Mesendoderm (in vitro differentiated cells): Measurements from ENCODE around the gene ZNF398.

Experiments
- DNase-seq: peaks from one replicate; pipeline ENCODE4 v3.0.0; 2013
- H2AK5ac ChIP-seq: 2 replicates; pipeline ENCODE4 v1.6.1; 2013; ENCODE audit warnings: low read length, inconsistent platforms
- H2BK120ac ChIP-seq: 2 replicates; pipeline ENCODE4 v1.6.1; 2013; ENCODE audit warnings: low read depth, mild to moderate bottlenecking, low read length, moderate library complexity, mixed read lengths
- H2BK15ac ChIP-seq: replicated peaks from 2 replicates; pipeline ENCODE4 v1.6.1; 2013; ENCODE audit warnings: low read depth, mild to moderate bottlenecking, moderate library complexity
- H2BK5ac ChIP-seq: 2 replicates; pipeline ENCODE4 v1.6.1; 2013; ENCODE audit warnings: low read length, inconsistent platforms
- H3K18ac ChIP-seq: 2 replicates; pipeline ENCODE4 v1.6.1; 2013; ENCODE audit warnings: mild to moderate bottlenecking, low read length, mixed read lengths
- H3K23ac ChIP-seq: one replicate; pipeline ENCODE4 v1.6.1; 2013; ENCODE audit warnings: low read length
- H3K27ac ChIP-seq: 2 replicates; pipeline ENCODE4 v1.5.1; 2013; ENCODE audit warnings: low read depth, mild to moderate bottlenecking, inconsistent platforms, low read length, moderate library complexity
- H3K27me3 ChIP-seq: 2 replicates; pipeline ENCODE4 v1.6.1; 2013; ENCODE audit warnings: low read length, control low read depth, mild to moderate bottlenecking, inconsistent platforms; ENCODE audit not compliant: insufficient read depth, poor library complexity
- H3K36me3 ChIP-seq: 2 replicates; pipeline ENCODE4 v1.6.1; 2013; ENCODE audit warnings: low read length, inconsistent platforms; ENCODE audit not compliant: control insufficient read depth, insufficient read depth
- H3K4ac ChIP-seq: one replicate; pipeline ENCODE4 v1.6.1; 2013; ENCODE audit warnings: low read depth, mild to moderate bottlenecking, low read length, moderate library complexity
- H3K4me1 ChIP-seq: 2 replicates; pipeline ENCODE4 v1.6.1; 2013; ENCODE audit warnings: low read depth, low read length, inconsistent platforms; ENCODE audit not compliant: control insufficient read depth
- H3K4me2 ChIP-seq: 2 replicates; pipeline ENCODE4 v1.6.1; 2013; ENCODE audit warnings: low read length
- H3K4me3 ChIP-seq: 2 replicates; pipeline ENCODE4 v1.5.1; 2013; ENCODE audit warnings: mild to moderate bottlenecking, low read length
- H3K56ac ChIP-seq: one replicate; pipeline ENCODE4 v1.6.1; 2013; ENCODE audit warnings: low read length
- H3K79me1 ChIP-seq: 2 replicates; pipeline ENCODE4 v1.6.1; 2013; ENCODE audit warnings: low read length, inconsistent platforms
- H3K79me2 ChIP-seq: 2 replicates; pipeline ENCODE4 v1.6.1; 2013; ENCODE audit warnings: mild to moderate bottlenecking, low read length; ENCODE audit not compliant: control insufficient read depth, insufficient read depth
- H3K9ac ChIP-seq: 2 replicates; pipeline ENCODE4 v1.6.1; 2013; ENCODE audit warnings: low read length, inconsistent platforms
- H4K5ac ChIP-seq: one replicate; pipeline ENCODE4 v1.6.1; 2013; ENCODE audit warnings: low read length
- H4K8ac ChIP-seq: one replicate; pipeline ENCODE4 v1.6.1; 2013; ENCODE audit warnings: low read depth, mild to moderate bottlenecking, control low read depth, low read length, moderate library complexity
- WGBS: extraction: QIAGEN DNeasy Blood & Tissue Kit; methylation state at CpG from one replicate; pipeline ENCODE4 v1.1.7; 2013; ENCODE audit warnings: low lambda C conversion rate, missing lambda C conversion rate; ENCODE audit not compliant: insufficient coverage; ENCODE audit errors: extremely low coverage; 5-methylcytosine and 5-hydroxymethylcytosine counted together

The ZNF398 gene

DNA sequence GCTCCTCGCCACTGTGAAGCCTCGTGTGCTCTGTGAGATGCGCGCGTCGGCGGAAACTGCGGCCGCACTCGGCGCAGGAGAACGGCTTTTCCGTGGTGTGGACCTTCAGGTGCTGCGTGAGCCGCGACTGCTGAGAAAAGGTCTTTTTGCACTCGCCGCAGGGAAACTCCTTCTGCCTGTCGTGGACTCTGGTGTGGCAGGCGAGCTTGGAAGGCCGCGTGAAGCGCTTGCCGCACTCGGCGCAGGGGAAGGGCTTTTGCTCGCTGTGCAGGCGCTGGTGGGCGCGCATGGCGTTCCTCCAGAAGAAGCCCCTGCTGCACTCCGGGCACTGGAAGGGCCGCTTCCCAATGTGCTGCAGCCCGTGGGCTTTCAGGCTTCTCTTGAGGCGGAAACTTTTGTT, 43.0 kb upstream of the ZNF398 start:
- no peak overlapping the region for H4K8ac ChIP-seq

DNA sequence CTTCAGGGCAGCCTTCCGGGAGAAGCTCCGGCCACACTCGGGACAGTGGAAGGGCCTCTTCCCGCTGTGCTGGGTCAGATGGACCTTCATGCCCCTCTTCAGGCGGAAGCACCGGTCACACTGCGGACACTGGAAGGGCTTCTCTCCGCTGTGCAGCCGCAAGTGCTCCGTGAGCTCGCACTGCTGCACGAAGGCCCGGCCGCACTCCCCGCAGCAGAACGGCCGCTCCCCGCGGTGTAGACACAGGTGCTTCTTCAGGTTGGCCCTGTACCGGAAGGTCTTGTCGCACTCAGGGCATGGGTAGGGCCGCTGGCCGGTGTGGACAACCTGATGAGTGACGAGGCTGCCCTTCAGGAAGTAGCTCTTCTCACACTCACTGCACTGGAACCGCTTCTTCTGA, 42.5 kb upstream of the ZNF398 start:
- H3K23ac ChIP-seq, result no peak overlapping the region
- H3K4ac ChIP-seq, result no peak overlapping the region
- no peak overlapping the region for H2BK120ac ChIP-seq
- H3K4me1 ChIP-seq, result no peaks in the 10 kb centered on the region
- H2BK15ac ChIP-seq, result no peak overlapping the region
- H3K36me3 ChIP-seq, result no peaks in the 10 kb centered on the region
- no peaks in the 10 kb centered on the region for H3K27me3 ChIP-seq
- no peak overlapping the region for H3K18ac ChIP-seq
- no CpG with 5 or more reads among the region's 25 CpGs for WGBS
- H3K79me1 ChIP-seq, result no peaks in the 10 kb centered on the region
- DNase-seq, result no peak
- H2AK5ac ChIP-seq, result no peak overlapping the region
- no peak overlapping the region for H4K8ac ChIP-seq
- no peaks in the 10 kb centered on the region for H3K79me2 ChIP-seq
- H3K4me3 ChIP-seq, result no peak overlapping the region
- no peak overlapping the region for H3K56ac ChIP-seq
- no peak overlapping the region for H3K27ac ChIP-seq
- H2BK5ac ChIP-seq, result no peak overlapping the region
- H3K4me2 ChIP-seq, result no peak overlapping the region
- H3K9ac ChIP-seq, result no peak overlapping the region
- no peak overlapping the region for H4K5ac ChIP-seq

More for the DNA sequence above, 43.0 kb upstream of the ZNF398 start:
- no peak overlapping the region for H2BK120ac ChIP-seq
- no peak overlapping the region for H3K27ac ChIP-seq
- no peaks in the 10 kb centered on the region for H3K79me2 ChIP-seq
- no peak overlapping the region for H4K5ac ChIP-seq
- no peak overlapping the region for H2BK5ac ChIP-seq
- WGBS, result no CpG with 5 or more reads among the region's 35 CpGs
- no peak overlapping the region for H3K4ac ChIP-seq
- H3K4me2 ChIP-seq, result no peak overlapping the region
- H2BK15ac ChIP-seq, result no peak overlapping the region
- no peak overlapping the region for H3K9ac ChIP-seq
- H3K4me1 ChIP-seq, result no peaks in the 10 kb centered on the region
- no peak overlapping the region for H3K56ac ChIP-seq
- no peak overlapping the region for H2AK5ac ChIP-seq
- H3K79me1 ChIP-seq, result no peaks in the 10 kb centered on the region
- H3K23ac ChIP-seq, result no peak overlapping the region
- no peaks in the 10 kb centered on the region for H3K27me3 ChIP-seq
- H3K4me3 ChIP-seq, result no peak overlapping the region
- no peaks in the 10 kb centered on the region for H3K36me3 ChIP-seq
- no peak overlapping the region for H3K18ac ChIP-seq
- DNase-seq, result no peak

DNA sequence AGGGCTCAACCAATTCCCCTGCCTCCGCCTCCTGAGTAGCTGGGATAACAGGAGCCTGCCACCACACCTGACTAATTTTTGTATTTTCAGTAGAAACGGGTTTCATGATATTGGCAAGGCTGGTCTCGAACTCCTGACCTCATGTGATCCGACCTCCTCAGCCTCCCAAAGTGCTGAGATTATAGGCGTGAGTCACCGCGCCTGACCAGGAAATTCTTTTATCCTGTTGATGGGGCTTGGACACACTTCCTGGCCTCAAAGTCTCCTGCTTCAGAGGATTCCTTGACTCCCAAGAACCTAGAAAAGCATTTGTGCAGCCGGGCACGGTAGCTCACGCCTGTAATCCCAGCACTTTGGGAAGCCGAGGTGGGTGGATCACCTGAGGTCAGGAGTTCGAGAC, 37.3 kb upstream of the ZNF398 start:
- H4K5ac ChIP-seq, result no peak overlapping the region
- H3K56ac ChIP-seq, result no peak overlapping the region
- H3K27me3 ChIP-seq, result no peaks in the 10 kb centered on the region
- H3K27ac ChIP-seq, result no peak overlapping the region
- H2BK5ac ChIP-seq, result no peak overlapping the region
- H3K4me3 ChIP-seq, result no peak overlapping the region
- DNase-seq, result no peak
- H3K36me3 ChIP-seq, result no peaks in the 10 kb centered on the region
- no peaks in the 10 kb centered on the region for H3K4me1 ChIP-seq
- no peak overlapping the region for H3K4me2 ChIP-seq
- no peak overlapping the region for H3K9ac ChIP-seq
- WGBS, result no CpG with 5 or more reads among the region's 12 CpGs
- no peak overlapping the region for H3K4ac ChIP-seq
- no peaks in the 10 kb centered on the region for H3K79me1 ChIP-seq
- no peak overlapping the region for H3K23ac ChIP-seq
- H2AK5ac ChIP-seq, result no peak overlapping the region
- H2BK15ac ChIP-seq, result no peak overlapping the region
- H3K79me2 ChIP-seq, result no peaks in the 10 kb centered on the region
- no peak overlapping the region for H2BK120ac ChIP-seq
- no peak overlapping the region for H3K18ac ChIP-seq
- H4K8ac ChIP-seq, result no peak overlapping the region

DNA sequence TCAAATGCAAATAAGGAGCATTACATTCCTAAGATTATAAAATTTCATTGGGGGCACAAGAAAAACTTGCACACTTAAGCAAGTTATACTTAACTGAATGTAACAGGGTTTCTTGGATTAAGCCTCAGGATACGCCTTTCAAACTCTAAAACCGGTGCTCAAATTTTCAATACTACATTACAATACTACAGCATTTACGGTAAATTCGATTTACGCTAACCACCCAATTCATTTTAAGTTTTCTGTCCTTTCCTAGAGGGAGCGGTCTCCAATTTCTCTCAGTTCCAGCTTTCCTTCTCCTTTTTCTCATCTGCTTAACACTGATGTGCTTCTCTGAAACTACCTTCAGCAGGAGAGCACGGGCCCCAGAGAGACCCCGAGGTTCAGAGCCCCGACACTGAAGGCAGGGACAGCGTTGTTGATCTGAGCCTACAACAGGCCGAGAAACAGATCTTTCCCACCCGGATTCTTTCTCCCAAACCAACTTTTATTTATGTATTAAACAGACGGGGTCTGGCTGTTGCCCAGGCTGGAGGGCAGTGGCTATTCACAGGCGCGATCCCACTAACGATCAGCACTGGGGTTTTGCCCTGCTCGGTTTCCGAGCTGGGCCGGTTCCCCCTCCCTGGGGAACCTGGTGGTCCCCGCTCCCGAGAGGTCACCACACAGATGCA, 21.9 kb upstream of the ZNF398 start:
- Histone ChIP-seq H4K8ac (no peak overlapping the region), H3K36me3 (no peaks in the 10 kb centered on the region), H3K4me2 (peak overlapping the region; percentile 23), H2BK120ac (no peak overlapping the region), H2BK5ac (no peak overlapping the region), H3K27me3 (no peaks in the 10 kb centered on the region), H3K23ac (peak overlapping the region; percentile 94), H3K79me1 (no peaks in the 10 kb centered on the region), H3K4ac (peak overlapping the region; percentile 41), H3K79me2 (peaks cover 10% of the 10 kb centered on the region), H2BK15ac (no peak overlapping the region), H3K4me1 (no peaks in the 10 kb centered on the region), H4K5ac (no peak overlapping the region), H3K56ac (peak overlapping the region; percentile 99), H3K4me3 (peak overlapping the region; percentile 95), H3K27ac (peak overlapping the region; percentile 83), H2AK5ac (no peak overlapping the region), H3K9ac (peak overlapping the region; percentile 99), H3K18ac (peak overlapping the region; percentile 89)
- 100% methylated on average over 4 of the region's 21 CpGs for WGBS
- peak; percentile 52 for DNase-seq

DNA sequence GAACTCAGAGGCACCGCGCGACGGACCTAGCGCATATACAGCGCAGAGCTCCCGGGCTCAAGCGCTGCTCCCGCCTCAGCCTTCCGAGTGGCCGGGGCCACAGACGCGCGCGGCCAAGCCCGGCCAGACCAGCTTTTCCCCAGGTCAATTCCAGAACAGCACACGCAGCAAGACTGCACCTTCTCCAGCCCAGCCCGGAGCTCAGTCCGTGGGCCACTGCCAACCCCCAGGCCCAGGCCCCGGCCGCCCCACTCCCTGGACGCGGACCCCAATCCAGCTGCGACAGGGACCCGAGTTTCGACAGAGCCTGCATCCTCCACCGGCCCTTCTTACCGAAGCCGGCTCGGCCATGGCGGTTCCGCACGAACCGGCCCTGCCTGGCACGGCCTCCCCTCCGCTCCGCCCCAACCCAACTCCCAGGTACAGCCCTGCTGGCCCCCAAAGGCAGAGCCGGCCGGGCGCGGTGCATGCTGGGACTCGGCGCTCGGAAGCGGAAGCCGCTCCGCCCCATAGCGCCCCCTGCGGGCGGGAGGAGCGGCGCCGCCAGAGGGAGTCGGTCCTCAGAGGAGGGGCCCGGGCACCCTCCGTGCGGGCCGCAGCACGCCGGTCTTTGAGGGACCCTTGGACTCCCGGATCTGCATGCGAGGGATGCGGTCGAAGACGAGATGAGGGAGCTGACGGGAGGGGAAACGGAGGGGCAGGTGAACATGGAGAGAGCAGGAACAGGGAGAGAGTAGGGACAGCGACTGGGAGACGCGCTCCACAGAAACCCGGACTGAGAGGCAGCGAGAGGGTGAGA, 21.2 kb upstream of the ZNF398 start, which contains the start of gene ZNF425:
Gene ZNF425 (minus strand): TSS at position 462 of the 799 bp plus-strand sequence. CDS start 111 bp downstream, at position 351.
- no peaks in the 10 kb centered on the region for H3K27me3 ChIP-seq
- H2BK5ac ChIP-seq, result peak within 1 kb of the TSS; percentile 76
- peak within 1 kb of the TSS; percentile 95 for H3K4ac ChIP-seq
- H4K8ac ChIP-seq, result no peak within 1 kb of the TSS
- peak within 1 kb of the TSS; percentile 95 for H3K4me3 ChIP-seq
- peak within 1 kb of the TSS; percentile 60 for H3K4me2 ChIP-seq
- H4K5ac ChIP-seq, result peak within 1 kb of the TSS; percentile 33
- peak within 1 kb of the TSS; percentile 99 for H3K9ac ChIP-seq
- peak; percentile 96 for DNase-seq
- peak within 1 kb of the TSS; percentile 89 for H3K18ac ChIP-seq
- H3K27ac ChIP-seq, result peak within 1 kb of the TSS; percentile 88
- H3K36me3 ChIP-seq, result peaks cover 2% of the 10 kb centered on the region
- H3K23ac ChIP-seq, result peak within 1 kb of the TSS; percentile 94
- H3K56ac ChIP-seq, result peak within 1 kb of the TSS; percentile 99
- H3K4me1 ChIP-seq, result no peaks in the 10 kb centered on the region
- WGBS, result no CpG with 5 or more reads among the region's 72 CpGs
- no peak within 1 kb of the TSS for H2AK5ac ChIP-seq
- no peak within 1 kb of the TSS for H2BK120ac ChIP-seq
- H2BK15ac ChIP-seq, result no peak within 1 kb of the TSS
- peaks cover 10% of the 10 kb centered on the region for H3K79me2 ChIP-seq
- H3K79me1 ChIP-seq, result no peaks in the 10 kb centered on the region
